ENCODE data around the gene KEAP1.

KEAP1 gene

GRCh38 chr19:10508707-10509106 is 5.6 kb upstream of the KEAP1 start:
- WGBS (ENCODE audit: extremely low coverage, insufficient coverage, insufficient read length): no CpG with 5 or more reads among the region's 3 CpGs
- DNase-seq: peak; percentile 32 to 62
- Histone ChIP-seq H3K9ac (ENCODE audit: low read length) (no peak overlapping the region), H3K36me3 (ENCODE audit: control insufficient read depth in 1 of 2, insufficient read depth in 2 of 2, low read length in 2 of 2) (no peaks in the 10 kb centered on the region), H2BK5ac (ENCODE audit: low read depth, low read length, poor library complexity) (no peak overlapping the region), H3K4me2 (ENCODE audit: low read length) (no peak overlapping the region), H3K79me1 (ENCODE audit: low read length) (no peaks in the 10 kb centered on the region), H4K8ac (ENCODE audit: low read depth, low read length) (no peak overlapping the region), H2BK120ac (ENCODE audit: insufficient read depth, low read length, poor library complexity) (no peak overlapping the region), H3K14ac (ENCODE audit: low read length) (no peak overlapping the region), H4K12ac (ENCODE audit: low read depth, low read length) (no peak overlapping the region), H3K4ac (ENCODE audit: low read depth, low read length) (no peak overlapping the region), H3K9me3 (ENCODE audit: insufficient read depth, low read depth, low read length) (no peaks in the 10 kb centered on the region), H3K27me3 (ENCODE audit: insufficient read depth, low read length) (no peaks in the 10 kb centered on the region), H3K4me3 (ENCODE audit: low read depth, low read length) (no peak overlapping the region), H3K18ac (ENCODE audit: low read length) (no peak overlapping the region), H3K4me1 (ENCODE audit: control insufficient read depth in 1 of 2, insufficient read depth in 2 of 2, low read length in 2 of 2) (peaks cover 6% of the 10 kb centered on the region in 2 experiments), H4K91ac (ENCODE audit: low read depth, low read length) (no peak overlapping the region), H3K79me2 (ENCODE audit: control insufficient read depth, insufficient read depth, low read length, poor library complexity) (no peaks in the 10 kb centered on the region), H2BK12ac (ENCODE audit: low read length) (no peak overlapping the region), H3K23ac (ENCODE audit: low read length) (no peak overlapping the region), H2AFZ (ENCODE audit: insufficient read depth, low read length, poor library complexity) (no peak overlapping the region), H3K27ac (ENCODE audit: low read depth, low read length) (no peak overlapping the region), H2AK5ac (ENCODE audit: low read length) (no peak overlapping the region)

- WGBS (ENCODE audit: extremely low coverage, insufficient coverage, insufficient read length): no CpG with 5 or more reads among the region's 16 CpGs
- Histone ChIP-seq H2BK5ac (ENCODE audit: low read depth, low read length, poor library complexity) (no peak overlapping the region), H4K12ac (ENCODE audit: low read depth, low read length) (no peak overlapping the region), H3K4me1 (ENCODE audit: control insufficient read depth in 1 of 2, insufficient read depth in 2 of 2, low read length in 2 of 2) (peaks cover 6 to 8% of the 10 kb centered on the region in 2 experiments), H3K23ac (ENCODE audit: low read length) (no peak overlapping the region), H3K4ac (ENCODE audit: low read depth, low read length) (no peak overlapping the region), H3K27me3 (ENCODE audit: insufficient read depth, low read length) (no peaks in the 10 kb centered on the region), H2AFZ (ENCODE audit: insufficient read depth, low read length, poor library complexity) (no peak overlapping the region), H3K4me3 (ENCODE audit: low read depth, low read length) (no peak overlapping the region), H3K4me2 (ENCODE audit: low read length) (no peak overlapping the region), H3K79me1 (ENCODE audit: low read length) (peaks cover 4% of the 10 kb centered on the region), H3K14ac (ENCODE audit: low read length) (no peak overlapping the region), H4K91ac (ENCODE audit: low read depth, low read length) (no peak overlapping the region), H3K79me2 (ENCODE audit: control insufficient read depth, insufficient read depth, low read length, poor library complexity) (peaks cover 2% of the 10 kb centered on the region), H4K8ac (ENCODE audit: low read depth, low read length) (no peak overlapping the region), H3K9ac (ENCODE audit: low read length) (no peak overlapping the region), H2BK12ac (ENCODE audit: low read length) (no peak overlapping the region), H3K27ac (ENCODE audit: low read depth, low read length) (no peak overlapping the region), H3K18ac (ENCODE audit: low read length) (no peak overlapping the region), H2AK5ac (ENCODE audit: low read length) (no peak overlapping the region), H2BK120ac (ENCODE audit: insufficient read depth, low read length, poor library complexity) (no peak overlapping the region), H3K36me3 (ENCODE audit: control insufficient read depth in 1 of 2, insufficient read depth in 2 of 2, low read length in 2 of 2) (no peaks in the 10 kb centered on the region), H3K9me3 (ENCODE audit: insufficient read depth, low read depth, low read length) (no peaks in the 10 kb centered on the region)
- peak; percentile 66 to 82 for DNase-seq
These were observed 4.9 kb upstream of the KEAP1 start for GRCh38 chr19:10508036-10508435.

GRCh38 chr19:10505583-10506229 is 2.5 kb upstream of the KEAP1 start:
- no peaks in the 10 kb centered on the region for H3K9me3 ChIP-seq (ENCODE audit: insufficient read depth, low read depth, low read length)
- H3K79me1 ChIP-seq (ENCODE audit: low read length): peaks cover 17% of the 10 kb centered on the region
- H2BK5ac ChIP-seq (ENCODE audit: low read depth, low read length, poor library complexity): no peak overlapping the region
- no peak overlapping the region for H3K18ac ChIP-seq (ENCODE audit: low read length)
- no peak overlapping the region for H2BK12ac ChIP-seq (ENCODE audit: low read length)
- no CpG with 5 or more reads among the region's 17 CpGs for WGBS (ENCODE audit: extremely low coverage, insufficient coverage, insufficient read length)
- no peak overlapping the region for H4K12ac ChIP-seq (ENCODE audit: low read depth, low read length)
- H3K14ac ChIP-seq (ENCODE audit: low read length): no peak overlapping the region
- peaks cover 10 to 14% of the 10 kb centered on the region in 2 experiments for H3K4me1 ChIP-seq (ENCODE audit: control insufficient read depth in 1 of 2, insufficient read depth in 2 of 2, low read length in 2 of 2)
- H3K4me2 ChIP-seq (ENCODE audit: low read length): no peak overlapping the region
- no peak overlapping the region for H3K4me3 ChIP-seq (ENCODE audit: low read depth, low read length)
- peak; percentile 62 to 89 for DNase-seq
- no peak overlapping the region for H3K23ac ChIP-seq (ENCODE audit: low read length)
- no peak overlapping the region for H2BK120ac ChIP-seq (ENCODE audit: insufficient read depth, low read length, poor library complexity)
- H2AK5ac ChIP-seq (ENCODE audit: low read length): no peak overlapping the region
- no peak overlapping the region for H3K27ac ChIP-seq (ENCODE audit: low read depth, low read length)
- H4K91ac ChIP-seq (ENCODE audit: low read depth, low read length): no peak overlapping the region
- no peak overlapping the region for H2AFZ ChIP-seq (ENCODE audit: insufficient read depth, low read length, poor library complexity)
- no peak overlapping the region for H4K8ac ChIP-seq (ENCODE audit: low read depth, low read length)
- no peak overlapping the region for H3K4ac ChIP-seq (ENCODE audit: low read depth, low read length)
- H3K27me3 ChIP-seq (ENCODE audit: insufficient read depth, low read length): no peaks in the 10 kb centered on the region
- H3K79me2 ChIP-seq (ENCODE audit: control insufficient read depth, insufficient read depth, low read length, poor library complexity): peaks cover 16% of the 10 kb centered on the region
- H3K9ac ChIP-seq (ENCODE audit: low read length): no peak overlapping the region
- no peaks in the 10 kb centered on the region for H3K36me3 ChIP-seq (ENCODE audit: control insufficient read depth in 1 of 2, insufficient read depth in 2 of 2, low read length in 2 of 2)

GRCh38 chr19:10502524-10503001 is 593 bp downstream of the KEAP1 start:
- H2BK12ac ChIP-seq (ENCODE audit: low read length): peak overlapping the region; percentile 9
- H3K9ac ChIP-seq (ENCODE audit: low read length): peak overlapping the region; percentile 98
- peak overlapping the region; percentile 97 for H4K12ac ChIP-seq (ENCODE audit: low read depth, low read length)
- H2AFZ ChIP-seq (ENCODE audit: insufficient read depth, low read length, poor library complexity): peak overlapping the region; percentile 63
- peak overlapping the region; percentile 69 for H3K27ac ChIP-seq (ENCODE audit: low read depth, low read length)
- peak overlapping the region; percentile 97 for H3K18ac ChIP-seq (ENCODE audit: low read length)
- WGBS (ENCODE audit: extremely low coverage, insufficient coverage, insufficient read length): no CpG with 5 or more reads among the region's 65 CpGs
- peak overlapping the region; percentile 92 for H3K4me2 ChIP-seq (ENCODE audit: low read length)
- peak; percentile 81 to 92 for DNase-seq
- no peak overlapping the region for H3K23ac ChIP-seq (ENCODE audit: low read length)
- peak overlapping the region; percentile 77 for H3K4ac ChIP-seq (ENCODE audit: low read depth, low read length)
- H3K27me3 ChIP-seq (ENCODE audit: insufficient read depth, low read length): no peaks in the 10 kb centered on the region
- peak overlapping the region; percentile 90 for H3K14ac ChIP-seq (ENCODE audit: low read length)
- peak overlapping the region; percentile 89 for H3K4me3 ChIP-seq (ENCODE audit: low read depth, low read length)
- peaks cover 3% of the 10 kb centered on the region for H3K9me3 ChIP-seq (ENCODE audit: insufficient read depth, low read depth, low read length)
- peak overlapping the region; percentile 96 for H2BK120ac ChIP-seq (ENCODE audit: insufficient read depth, low read length, poor library complexity)
- H4K8ac ChIP-seq (ENCODE audit: low read depth, low read length): peak overlapping the region; percentile 95
- peak overlapping the region; percentile 17 for H2AK5ac ChIP-seq (ENCODE audit: low read length)
- peaks cover 17% of the 10 kb centered on the region for H3K79me1 ChIP-seq (ENCODE audit: low read length)
- peaks cover 14% of the 10 kb centered on the region in 2 experiments for H3K36me3 ChIP-seq (ENCODE audit: control insufficient read depth in 1 of 2, insufficient read depth in 2 of 2, low read length in 2 of 2)
- H4K91ac ChIP-seq (ENCODE audit: low read depth, low read length): peak overlapping the region; percentile 98
- H3K79me2 ChIP-seq (ENCODE audit: control insufficient read depth, insufficient read depth, low read length, poor library complexity): peaks cover 17% of the 10 kb centered on the region
- peaks cover 8 to 10% of the 10 kb centered on the region in 2 experiments for H3K4me1 ChIP-seq (ENCODE audit: control insufficient read depth in 1 of 2, insufficient read depth in 2 of 2, low read length in 2 of 2)
- H2BK5ac ChIP-seq (ENCODE audit: low read depth, low read length, poor library complexity): peak overlapping the region; percentile 53
